Brain pericyte (primary cell): ENCODE data around the gene STK17A.

Experiments used
- DNase-seq: peaks from one replicate; pipeline ENCODE4 v3.0.0-alpha.2; 2012; ENCODE audit warnings: low read depth, low spot score

The STK17A gene

DNA sequence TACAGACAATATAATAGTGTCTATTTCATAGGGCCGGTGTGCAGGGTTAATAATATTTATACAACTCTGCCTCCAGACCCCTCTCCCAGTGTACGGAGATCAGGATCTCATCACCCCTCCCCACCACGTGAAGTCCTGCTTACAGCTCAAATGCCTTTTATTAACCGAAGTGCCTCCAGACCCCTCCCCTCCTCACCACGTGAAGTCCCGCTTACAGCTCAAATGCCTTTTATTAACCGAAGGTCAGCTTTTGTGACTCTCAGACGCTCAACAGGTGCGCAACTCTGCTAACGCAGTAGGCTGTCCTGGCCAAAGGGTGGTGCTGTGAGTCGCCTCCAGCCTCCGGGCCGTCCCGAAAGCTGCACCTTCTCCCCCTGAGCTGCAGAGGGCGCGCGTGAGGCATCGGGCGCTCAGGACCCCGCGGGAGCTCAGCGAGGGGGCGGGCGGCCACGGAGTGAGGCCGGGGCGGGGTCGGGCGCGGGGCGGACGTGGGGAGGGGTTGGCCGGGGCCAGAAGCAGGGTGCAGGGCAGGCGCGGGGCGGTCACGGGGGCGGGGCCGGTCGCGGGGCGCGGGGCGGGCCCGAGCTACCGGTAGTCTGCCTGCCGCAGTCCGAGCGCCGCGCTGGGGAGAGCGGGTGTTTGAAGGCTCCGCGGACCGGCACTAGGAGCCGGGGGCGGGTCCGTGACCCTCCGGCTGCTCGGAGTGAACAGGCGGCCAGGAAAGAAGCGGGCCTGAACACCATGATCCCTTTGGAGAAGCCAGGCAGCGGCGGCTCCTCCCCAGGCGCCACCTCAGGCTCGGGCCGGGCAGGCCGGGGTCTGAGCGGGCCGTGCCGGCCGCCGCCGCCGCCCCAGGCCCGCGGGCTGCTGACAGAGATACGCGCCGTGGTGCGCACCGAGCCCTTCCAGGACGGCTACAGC lies at the start of gene STK17A:
STK17A (plus strand) TSS at position 606 of the 921 bp plus-strand sequence; CDS start at position 742, 136 bp downstream.
- peak; percentile 89 for DNase-seq

DNA sequence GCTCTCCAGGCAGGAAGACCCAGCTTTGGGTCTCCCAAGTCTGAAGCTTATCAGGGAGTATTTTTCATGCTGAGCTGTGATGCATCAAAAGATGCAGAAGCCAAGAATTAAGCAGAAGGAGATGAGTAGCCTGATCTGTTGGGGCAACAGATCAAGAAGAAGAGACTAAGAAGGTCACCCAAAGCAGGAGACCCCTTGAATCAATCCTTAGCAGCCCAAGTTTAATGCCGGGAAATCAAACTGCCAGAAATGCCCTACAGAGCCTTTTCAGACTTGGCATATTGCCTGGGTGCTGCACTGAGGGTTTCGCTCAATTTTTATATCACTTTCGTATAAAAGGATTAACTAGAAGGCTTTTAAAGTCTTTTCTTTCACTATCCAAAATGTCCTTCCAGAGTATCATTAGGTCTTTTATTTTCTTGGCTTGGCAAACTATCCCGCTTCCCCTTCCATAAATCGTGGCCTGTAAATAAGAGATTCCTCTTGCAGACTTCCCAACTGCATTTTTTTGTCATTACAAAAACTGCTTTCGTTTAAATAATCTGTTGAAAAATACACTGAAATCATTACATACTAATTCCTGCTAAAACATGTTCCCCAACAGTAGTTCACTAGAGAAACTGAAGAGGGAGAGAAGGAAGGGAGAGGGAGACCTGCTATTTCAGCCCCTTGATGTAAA lies 49.0 kb upstream of the STK17A start:
- no peak for DNase-seq

DNA sequence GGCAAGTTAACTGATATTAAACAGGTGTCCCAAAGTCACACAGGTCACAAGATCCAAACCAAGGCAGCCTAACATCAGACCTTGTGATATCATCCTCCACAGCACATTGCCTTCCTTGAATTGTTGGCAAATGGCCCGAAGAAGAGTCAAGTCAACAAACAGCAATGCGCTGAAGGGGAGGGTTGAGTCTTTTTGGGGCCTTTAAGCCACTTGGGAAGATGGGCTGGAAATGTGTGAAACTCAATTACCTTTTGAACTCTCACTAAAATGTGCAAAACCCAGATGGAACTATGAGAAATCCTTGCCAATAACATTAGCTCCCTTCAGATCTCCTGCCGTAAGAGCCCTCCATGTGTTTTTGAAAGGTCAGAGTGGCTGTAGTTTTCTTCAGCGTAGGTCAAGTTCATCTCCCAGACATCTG lies 47.9 kb upstream of the STK17A start:
- DNase-seq: peak; percentile 73

DNA sequence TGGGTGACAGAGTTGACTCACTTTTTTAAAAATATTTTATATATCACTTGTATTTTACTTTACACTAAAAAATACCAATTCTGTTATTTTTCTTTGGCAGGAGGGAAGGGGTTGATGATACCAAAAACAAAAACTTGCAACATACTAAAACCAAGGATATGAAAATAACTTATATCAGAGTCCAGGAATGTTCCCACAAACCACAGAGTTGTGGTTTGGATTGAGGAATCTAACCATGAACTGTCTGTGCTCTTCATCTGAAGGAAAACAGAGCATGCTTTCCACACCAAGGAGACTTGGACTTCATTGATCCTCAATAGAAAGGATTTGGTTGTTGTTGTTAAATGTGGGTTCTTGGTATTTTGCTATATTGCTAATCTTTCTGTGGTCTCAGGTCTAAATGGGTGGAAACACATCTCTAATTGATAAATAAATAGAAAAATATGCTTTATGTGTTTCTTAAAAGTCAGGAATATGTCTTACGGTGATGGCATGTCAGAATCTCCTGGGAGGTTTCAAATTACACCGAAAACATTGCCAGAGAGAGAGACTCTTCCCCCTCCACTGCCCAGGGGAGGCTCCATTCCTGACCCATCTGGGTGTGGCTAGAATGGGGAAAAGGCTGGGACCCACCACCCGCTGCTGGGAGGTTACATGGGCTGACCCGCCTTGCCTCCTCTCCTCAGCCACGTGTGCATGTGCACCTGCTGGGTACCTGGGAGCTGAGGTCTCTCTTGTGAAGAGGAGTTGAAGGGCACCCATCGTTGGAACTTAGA lies 46.9 kb upstream of the STK17A start:
- peak; percentile 79 for DNase-seq

DNA sequence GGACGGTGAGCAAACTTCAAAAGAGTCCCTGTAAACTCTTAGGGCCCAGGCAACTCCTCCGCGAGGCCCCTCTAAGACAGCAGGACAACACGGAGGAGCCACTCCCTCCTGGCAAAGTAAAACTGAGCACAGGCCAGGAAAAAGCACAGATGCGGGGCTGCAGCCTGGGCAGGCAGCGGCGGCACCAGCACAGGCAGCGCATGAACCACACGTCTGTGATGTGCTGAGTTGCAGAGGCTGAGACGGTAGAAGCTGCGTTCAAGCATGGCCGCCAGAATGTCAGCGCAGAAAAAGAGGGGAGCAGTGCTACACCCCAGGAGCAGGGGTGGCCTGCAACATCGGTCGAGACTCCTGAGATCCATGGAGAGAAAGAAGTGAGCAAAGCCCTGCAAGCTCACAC lies 46.1 kb upstream of the STK17A start:
- no peak for DNase-seq

DNA sequence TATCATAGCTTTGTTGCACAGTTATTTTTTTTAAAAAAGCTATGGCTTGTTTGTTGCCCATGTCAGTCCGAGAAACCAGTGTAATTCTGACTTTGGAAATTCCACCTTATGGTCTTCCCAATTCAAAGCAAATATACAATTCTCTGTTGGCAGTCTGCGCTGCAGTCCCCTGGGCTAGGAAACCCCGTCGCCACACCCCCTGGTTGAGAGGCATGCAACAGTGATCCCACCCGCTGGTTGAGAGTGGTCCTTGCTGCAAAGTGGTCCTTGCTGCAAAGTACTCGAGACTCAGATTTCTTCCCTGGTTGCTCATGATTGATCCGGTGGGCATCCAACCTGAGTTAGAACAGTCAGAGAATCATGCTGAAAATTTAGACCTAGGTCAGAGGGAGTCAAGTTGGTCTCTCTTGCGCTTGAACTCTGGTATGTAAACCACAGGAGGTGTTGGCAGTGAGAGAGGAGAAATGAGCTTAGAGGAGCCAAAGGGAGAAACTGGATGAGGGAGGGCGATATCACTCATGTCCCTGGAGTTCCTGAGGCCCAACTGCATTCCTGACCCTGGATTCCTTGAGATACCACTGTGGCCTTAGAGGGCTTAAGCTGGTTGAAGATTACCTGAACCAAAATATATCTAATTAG lies 45.0 kb upstream of the STK17A start:
- no peak for DNase-seq

DNA sequence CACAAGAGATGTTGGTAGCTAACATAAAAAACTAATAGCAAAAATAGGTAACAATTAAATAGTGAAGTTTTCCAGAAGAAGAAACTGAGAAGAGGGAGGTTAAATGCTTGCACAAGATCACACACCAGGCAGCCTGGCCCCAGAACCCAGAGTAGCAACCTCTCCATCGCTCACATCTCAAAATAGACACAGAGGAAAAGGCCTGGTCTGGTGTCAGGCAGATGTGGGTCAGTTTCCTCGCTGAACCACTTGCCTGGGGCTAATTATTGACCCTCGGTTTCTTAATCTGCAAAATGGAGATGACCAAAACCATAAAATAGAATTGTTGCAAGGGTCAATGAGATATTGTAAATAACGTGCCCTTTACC lies 44.5 kb upstream of the STK17A start:
- DNase-seq: no peak

DNA sequence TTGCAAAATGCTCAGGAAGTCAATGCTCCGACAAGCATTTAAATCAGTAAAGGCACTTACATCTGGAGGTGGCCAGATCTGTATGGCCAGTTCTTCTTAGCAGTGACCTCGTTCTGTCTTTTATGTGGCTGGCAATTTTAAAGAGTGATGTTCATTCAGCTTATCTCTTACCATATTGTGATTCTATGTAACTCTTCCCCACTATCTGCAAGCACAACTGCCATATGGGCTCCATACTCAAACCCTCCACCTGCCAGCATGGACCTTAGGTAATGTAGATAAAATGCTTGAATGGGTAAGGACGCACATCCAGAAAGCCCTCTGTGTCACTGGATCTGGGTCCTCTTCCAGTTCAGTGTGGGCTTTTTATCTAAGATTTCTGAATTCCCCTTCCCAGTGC lies 42.4 kb upstream of the STK17A start:
- DNase-seq: no peak

DNA sequence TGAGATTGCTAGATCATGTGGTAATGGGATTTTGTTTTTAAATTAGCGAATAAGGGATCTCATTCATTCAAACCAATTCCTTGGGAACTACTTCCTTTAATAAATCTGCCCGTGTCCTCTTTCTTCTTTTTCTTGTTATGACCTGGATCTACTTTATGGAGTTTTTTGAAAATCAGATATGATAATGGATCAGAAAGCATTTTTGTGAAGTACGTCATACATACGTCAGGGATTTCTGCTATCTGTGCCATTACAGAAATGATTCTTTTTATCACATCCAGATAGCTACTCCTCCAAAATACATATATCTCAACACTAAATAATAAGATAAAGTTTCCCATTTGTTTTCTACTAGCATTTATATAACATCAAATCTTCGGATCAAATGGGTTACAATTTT lies 40.2 kb upstream of the STK17A start:
- no peak for DNase-seq

DNA sequence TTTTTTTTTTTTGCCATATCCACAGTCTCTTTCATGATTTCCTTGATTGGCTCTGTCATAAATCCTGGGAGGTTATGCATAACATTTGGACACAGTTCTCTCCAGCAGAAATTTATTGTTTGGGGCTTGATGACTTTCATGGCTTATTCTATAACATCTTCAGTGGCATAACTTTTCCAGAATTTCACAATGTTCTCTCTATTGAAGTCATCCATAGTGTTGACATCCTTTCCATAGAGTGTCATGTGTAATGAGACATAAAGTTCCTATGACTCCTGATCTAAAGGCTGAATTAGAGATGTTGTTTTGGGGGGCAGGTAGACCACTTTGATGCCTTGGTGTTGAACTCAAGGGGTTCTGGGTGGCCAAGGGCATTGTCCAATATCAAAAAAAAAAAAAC lies 36.7 kb upstream of the STK17A start:
- DNase-seq: no peak

DNA sequence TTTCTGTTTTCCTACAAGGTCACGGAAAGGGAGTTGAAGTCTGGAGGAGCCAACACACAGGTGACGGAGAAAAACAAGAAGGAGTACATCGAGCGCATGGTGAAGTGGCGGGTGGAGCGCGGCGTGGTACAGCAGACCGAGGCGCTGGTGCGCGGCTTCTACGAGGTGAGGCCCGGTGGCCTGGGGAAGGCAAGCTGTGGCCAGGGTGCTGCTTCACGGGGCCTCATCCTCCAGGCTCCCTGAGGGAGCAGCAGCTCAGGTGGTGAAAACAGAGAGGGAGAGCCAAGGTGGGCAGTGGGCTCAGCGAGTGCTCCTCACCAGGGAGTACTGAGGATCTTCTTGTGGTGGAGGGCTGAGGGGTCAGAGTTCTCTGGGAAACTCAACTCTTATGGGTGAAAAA lies 32.5 kb upstream of the STK17A start:
- DNase-seq: no peak

DNA sequence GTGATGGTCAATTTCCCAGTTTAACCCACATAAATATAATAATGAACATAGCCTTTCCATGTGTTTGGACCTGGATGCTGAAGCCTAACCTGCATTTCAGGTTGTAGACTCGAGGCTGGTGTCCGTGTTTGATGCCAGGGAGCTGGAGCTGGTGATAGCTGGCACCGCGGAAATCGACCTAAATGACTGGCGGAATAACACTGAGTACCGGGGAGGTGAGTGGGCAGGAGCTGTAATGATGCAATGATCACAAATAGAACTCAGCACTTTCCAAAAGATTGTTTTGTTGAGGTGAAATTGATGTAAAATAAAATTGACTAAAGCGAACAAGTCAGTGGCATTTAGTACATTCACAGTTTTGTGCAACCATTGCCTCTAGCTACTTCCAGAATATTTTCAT lies 30.8 kb upstream of the STK17A start:
- DNase-seq: no peak

DNA sequence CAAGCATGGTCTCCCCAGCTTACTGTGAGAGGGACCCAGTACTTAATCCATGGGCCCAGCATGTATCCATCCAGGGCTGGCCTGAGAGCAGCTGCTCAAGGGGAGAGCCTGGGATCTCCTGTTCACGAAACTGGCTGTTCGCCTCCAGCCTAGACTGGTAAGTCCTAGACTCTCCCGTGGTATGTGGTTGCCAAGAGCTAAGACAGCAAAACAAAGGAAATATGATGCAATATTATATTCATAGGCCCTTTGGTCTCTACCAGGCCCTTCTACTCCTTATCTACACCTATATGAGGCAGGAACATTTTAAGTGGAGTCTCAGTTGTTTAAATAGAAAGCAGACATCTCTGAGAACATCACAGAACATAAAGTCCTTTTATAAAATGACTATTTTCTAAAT lies 28.9 kb upstream of the STK17A start:
- no peak for DNase-seq

DNA sequence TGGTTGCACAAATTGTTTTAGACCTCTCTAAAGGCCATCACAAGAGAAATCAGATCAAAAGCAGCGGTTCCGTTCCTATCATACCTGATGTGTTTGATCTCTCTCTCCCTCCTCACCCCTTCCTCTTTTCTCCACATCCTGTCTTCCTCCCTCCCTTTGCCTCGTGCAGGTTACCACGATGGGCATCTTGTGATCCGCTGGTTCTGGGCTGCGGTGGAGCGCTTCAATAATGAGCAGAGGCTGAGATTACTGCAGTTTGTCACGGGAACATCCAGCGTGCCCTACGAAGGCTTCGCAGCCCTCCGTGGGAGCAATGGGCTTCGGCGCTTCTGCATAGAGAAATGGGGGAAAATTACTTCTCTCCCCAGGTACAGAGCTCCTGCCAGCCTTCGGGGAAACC lies 28.5 kb upstream of the STK17A start:
- DNase-seq: no peak

DNA sequence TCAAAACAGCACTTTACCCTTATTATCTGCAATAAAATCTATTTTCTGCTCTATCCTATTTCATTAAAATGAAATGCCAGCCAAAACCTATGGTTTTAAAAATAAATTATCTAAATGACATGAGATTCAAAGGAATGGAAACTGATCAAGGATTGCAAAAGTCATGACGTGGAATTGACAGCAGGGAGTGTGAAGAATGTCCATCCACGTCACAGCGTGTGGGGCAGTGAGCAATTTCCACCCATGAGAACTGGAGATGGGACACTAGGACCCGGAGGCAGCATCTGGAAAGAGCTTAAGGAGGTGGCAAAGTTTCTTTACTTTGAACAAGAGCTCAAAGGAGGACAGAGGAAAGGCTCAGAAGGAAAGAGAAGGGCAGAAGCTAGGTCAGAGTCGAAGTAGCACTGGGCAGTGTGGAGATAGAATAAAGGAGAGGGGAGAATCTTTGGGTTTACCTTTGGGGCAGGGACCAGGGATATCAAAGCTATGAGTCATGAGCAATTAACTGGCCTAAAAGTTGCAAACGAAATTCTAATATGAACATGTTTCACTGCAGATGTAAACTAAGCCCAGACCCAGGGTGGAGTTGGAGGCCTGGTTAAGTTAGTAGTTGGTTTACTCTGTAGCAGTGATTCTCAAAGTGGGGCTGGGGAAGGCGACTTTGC lies 24.9 kb upstream of the STK17A start:
- DNase-seq: no peak

DNA sequence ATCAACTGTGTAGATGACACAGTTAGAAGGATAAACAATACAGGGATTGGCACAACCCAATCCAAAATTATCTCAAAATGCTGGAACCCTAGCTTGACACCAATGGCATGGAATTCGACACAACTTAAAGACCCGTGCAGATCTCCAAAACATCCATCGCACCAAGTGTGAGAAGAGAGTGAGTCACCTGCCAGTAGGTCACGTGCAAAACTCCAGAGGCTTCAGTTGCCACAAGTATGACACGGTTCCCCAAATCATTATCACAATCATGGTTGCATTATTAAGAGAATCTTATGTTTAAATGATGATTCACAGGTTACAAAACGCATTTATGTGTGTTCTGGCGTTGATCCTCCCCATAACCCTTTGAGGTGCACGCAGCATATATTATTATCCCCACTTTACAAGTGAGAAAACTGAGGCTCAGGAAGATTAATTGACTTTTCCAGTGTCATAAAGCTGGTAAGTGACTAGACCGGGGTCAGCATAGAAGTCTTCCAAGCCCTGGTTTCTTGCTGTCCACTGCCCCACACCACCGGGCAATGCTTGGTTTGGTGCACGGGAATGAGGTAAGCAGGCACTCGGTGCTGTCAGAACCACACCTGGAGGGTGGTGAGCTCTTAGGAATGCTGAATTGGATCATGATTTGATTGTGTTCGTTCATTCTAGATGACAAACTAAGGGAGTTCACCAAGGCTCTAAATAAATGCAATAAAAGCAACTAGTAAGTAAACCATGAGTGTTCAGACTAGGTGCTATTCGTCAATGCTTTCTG lies 23.6 kb upstream of the STK17A start:
- no peak for DNase-seq

DNA sequence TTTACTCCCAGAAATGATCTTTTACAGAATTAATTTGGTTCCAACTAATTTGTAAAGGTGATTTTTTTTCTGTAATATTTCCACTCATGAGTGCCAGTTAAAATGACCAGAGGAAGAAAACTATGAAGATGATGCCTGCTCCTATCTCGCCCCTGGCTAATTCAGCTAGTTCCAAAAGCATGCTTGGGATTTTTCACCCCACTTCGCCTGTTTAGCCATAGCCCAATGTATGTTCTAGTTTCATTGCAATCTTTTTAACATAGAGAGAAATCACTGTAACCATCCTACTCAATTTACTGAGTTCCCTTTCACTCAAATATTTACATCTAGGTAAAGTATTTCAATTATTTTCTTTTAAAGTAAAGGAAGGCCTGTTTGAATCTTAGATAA lies 23.0 kb upstream of the STK17A start:
- DNase-seq: no peak

DNA sequence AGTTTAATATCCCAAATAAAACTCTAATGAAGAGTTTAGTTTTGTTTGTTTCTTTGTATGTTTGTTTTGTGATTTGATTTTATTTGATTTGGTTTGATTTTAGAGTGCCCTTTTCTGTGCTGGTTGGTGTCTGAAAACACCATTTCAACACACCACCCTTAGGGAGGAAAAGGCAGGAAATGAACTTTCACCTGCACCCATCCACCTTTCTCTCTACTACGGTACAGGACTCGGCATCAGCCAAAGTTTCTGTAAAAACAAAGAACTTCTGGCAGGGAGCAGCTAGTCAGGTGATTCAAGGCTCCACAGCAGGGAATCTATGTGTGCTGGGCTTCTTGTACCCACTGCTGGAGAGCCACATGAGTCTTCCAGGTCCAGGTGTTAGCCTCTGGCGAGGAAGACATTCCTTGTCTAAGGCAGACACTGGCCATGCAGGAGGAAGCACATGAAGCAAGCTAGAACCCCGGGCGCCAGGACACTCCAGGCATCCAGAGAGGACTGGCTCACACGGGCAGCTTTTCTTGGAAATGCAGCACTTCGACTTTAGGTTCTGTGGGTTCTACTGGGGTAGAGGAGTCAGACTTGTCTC lies 22.1 kb upstream of the STK17A start:
- DNase-seq: no peak

DNA sequence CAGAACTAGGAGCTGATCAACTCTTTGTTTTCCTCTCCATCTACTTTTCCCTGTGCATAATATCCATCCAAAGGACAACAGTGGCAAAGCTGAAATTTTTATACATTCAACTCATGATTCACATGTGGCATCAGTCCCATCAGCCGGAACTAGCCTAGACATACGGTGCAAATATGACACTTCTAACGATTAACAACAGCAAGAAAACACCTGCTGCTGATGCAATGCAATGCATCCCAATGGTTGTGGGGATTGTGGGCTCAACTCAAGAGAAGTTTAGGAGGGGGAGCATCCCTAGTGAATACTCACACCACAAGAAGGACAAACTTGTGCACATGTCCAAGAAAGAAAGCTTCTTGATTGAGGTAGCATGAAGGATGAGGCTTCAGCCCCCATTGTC lies 20.5 kb upstream of the STK17A start:
- DNase-seq: no peak

DNA sequence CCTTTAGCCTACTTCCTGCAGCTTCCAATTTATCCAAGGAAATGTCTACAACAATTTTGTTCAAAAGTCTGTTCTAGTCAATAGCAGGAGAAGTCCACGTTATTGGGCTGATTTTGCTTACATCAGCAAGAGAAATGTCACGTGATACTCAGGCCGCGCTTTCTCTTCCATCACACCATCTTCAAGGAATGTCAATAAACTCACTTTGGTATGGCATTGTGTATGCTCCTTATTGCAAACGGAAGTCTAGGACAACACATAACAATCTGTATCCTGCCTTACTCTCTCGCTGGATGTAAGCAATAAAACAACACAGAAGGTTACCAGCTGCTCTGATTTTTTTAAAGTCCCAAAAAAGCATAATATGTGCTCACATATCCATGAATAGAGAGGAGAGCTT lies 17.1 kb upstream of the STK17A start:
- DNase-seq: no peak
